ENCODE results near the gene CAPN14. TPM values are rescaled to one million over a fixed set of nuclear protein-coding genes. Genes with fewer than 3 reads are reported as not detected.

Gene CAPN14
- total and polyA plus RNA-seq, 7 experiments from 2014 or later, result 0.16 to 0.92 (median 0.59) TPM

DNA sequence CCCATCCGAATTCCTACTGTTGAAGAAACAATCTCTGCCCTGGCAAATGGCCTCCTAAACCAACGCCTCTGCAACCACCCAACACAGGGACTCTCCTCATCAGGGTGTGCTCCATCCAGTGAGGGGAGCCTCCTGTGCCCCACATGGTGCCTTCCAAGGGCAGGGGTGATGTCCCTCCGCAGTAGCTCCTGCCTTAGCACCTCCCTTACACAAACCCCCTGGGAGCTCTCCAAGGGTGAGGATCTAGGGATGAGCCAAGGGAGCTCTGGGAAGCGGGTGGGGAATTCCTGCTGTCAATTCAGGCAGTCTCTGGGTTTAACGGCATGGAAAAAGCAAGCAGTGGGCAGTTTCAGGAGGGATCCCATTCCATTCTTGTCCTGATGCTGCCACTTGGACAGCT, 82.8 kb downstream of the CAPN14 start:
- no peaks in the 10 kb centered on the region for H3K36me3 Mint-ChIP-seq
- no peak for DNase-seq
- peaks cover 5 to 13% (median 10%) of the 10 kb centered on the region in 7 donors for H3K4me1 Mint-ChIP-seq
- no peak overlapping the region for H3K4me3 Mint-ChIP-seq
- H3K36me3 ChIP-seq (ENCODE audit: control insufficient read depth in 2 of 3, insufficient read depth in 3 of 3, low read length in 3 of 3), result no peaks in the 10 kb centered on the region
- H3K9me3 ChIP-seq (ENCODE audit: control insufficient read depth in 2 of 3, low read length in 3 of 3), result no peaks in the 10 kb centered on the region
- ChIA-PET POLR2A (no interaction called here), CTCF (no interaction called here)
- peaks cover 0 to 5% of the 10 kb centered on the region in 2 donors for H3K4me1 ChIP-seq (ENCODE audit: control insufficient read depth in 2 of 2, insufficient read depth in 2 of 2, low read length in 2 of 2)
- H3K27me3 ChIP-seq (ENCODE audit: control insufficient read depth in 2 of 2, insufficient read depth in 2 of 2, low read length in 2 of 2), result peaks cover 9 to 22% of the 10 kb centered on the region in 2 donors
- H3K27ac ChIP-seq (ENCODE audit: low read depth, low read length), result no peak overlapping the region
- H3K27ac Mint-ChIP-seq, result no peak overlapping the region
- intact Hi-C loops (cut with micrococcal nuclease), result no loop called here
- ATAC-seq, result no peak
- H3K4me3 ChIP-seq (ENCODE audit: low read length), result no peak overlapping the region
- peaks cover 34 to 57% (median 50%) of the 10 kb centered on the region in 5 donors for H3K27me3 Mint-ChIP-seq
- peaks cover 0 to 2% (median 0%) of the 10 kb centered on the region in 11 donors for H3K9me3 Mint-ChIP-seq

DNA sequence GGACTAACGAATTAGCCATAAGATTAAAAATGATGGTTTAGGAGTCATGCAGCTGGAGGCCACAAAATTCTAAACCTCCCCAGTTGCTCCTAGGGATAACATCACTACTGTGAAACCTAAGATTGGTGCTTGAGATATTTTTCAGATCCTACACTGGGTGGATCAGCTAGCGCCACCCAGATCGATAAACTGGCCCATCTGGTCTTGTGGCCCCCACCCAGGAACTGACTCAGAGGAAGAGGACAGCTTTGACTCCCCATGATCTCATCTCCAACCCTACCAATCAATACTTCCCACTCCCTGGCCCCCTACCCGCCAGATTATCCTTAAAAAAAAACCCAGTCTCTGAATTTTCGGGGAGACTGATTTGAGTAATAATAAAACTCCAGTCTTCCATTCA, 84.5 kb downstream of the CAPN14 start:
- Histone ChIP-seq H3K36me3 (ENCODE audit: control insufficient read depth in 2 of 3, insufficient read depth in 3 of 3, low read length in 3 of 3) (no peaks in the 10 kb centered on the region), H3K4me3 (ENCODE audit: low read length) (no peak overlapping the region), H3K27ac (ENCODE audit: low read depth, low read length) (no peak overlapping the region), H3K27me3 (ENCODE audit: control insufficient read depth in 2 of 2, insufficient read depth in 2 of 2, low read length in 2 of 2) (peaks cover 9 to 22% of the 10 kb centered on the region in 2 donors), H3K4me1 (ENCODE audit: control insufficient read depth in 2 of 2, insufficient read depth in 2 of 2, low read length in 2 of 2) (peaks cover 0 to 5% of the 10 kb centered on the region in 2 donors), H3K9me3 (ENCODE audit: control insufficient read depth in 2 of 3, low read length in 3 of 3) (no peaks in the 10 kb centered on the region)
- no peak for ATAC-seq
- intact Hi-C loops (cut with micrococcal nuclease), result no loop called here
- Mint-ChIP-seq H3K27me3 (peaks cover 34 to 54% (median 49%) of the 10 kb centered on the region in 5 donors), H3K4me3 (no peak overlapping the region), H3K4me1 (peaks cover 5 to 13% (median 10%) of the 10 kb centered on the region in 7 donors), H3K27ac (no peak overlapping the region), H3K9me3 (peaks cover 0 to 2% (median 0%) of the 10 kb centered on the region in 11 donors), H3K36me3 (no peaks in the 10 kb centered on the region)
- POLR2A ChIA-PET, result no interaction called here
- CTCF ChIA-PET, result no interaction called here
- DNase-seq, result no peak

DNA sequence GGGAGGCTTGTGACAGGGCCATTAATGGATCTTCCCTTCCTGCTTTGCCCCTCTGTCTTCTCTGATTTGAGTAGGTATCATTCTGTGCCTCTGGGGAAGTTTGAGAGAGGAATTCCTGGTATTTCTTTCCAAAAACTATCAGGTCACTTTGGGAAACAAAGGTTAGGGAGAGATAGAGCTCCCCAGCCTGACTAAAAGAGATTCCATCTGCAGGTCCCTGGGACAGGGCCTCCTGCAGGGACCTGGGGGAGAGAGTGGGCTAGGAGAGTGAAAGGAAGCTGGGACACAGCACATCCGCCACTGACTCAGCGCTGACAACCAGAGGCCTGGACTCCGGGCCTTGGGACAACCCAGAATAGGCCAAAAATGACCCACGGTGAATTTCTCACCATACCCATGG, 85.4 kb downstream of the CAPN14 start:
- ChIA-PET POLR2A (no interaction called here), CTCF (no interaction called here)
- Histone ChIP-seq H3K36me3 (ENCODE audit: control insufficient read depth in 2 of 3, insufficient read depth in 3 of 3, low read length in 3 of 3) (no peaks in the 10 kb centered on the region), H3K4me3 (ENCODE audit: low read length) (no peak overlapping the region), H3K4me1 (ENCODE audit: control insufficient read depth in 2 of 2, insufficient read depth in 2 of 2, low read length in 2 of 2) (peaks cover 0 to 3% of the 10 kb centered on the region in 2 donors), H3K27ac (ENCODE audit: low read depth, low read length) (no peak overlapping the region), H3K9me3 (ENCODE audit: control insufficient read depth in 2 of 3, low read length in 3 of 3) (no peaks in the 10 kb centered on the region), H3K27me3 (ENCODE audit: control insufficient read depth in 2 of 2, insufficient read depth in 2 of 2, low read length in 2 of 2) (peaks cover 8 to 20% of the 10 kb centered on the region in 2 donors)
- H3K9me3 Mint-ChIP-seq, result peaks cover 0 to 2% (median 0%) of the 10 kb centered on the region in 11 donors
- no peaks in the 10 kb centered on the region for H3K36me3 Mint-ChIP-seq
- peaks cover 3 to 10% (median 6%) of the 10 kb centered on the region in 7 donors for H3K4me1 Mint-ChIP-seq
- intact Hi-C loops (cut with micrococcal nuclease), result no loop called here
- H3K27ac Mint-ChIP-seq, result no peak overlapping the region
- DNase-seq (no peak), ATAC-seq (no peak)
- H3K4me3 Mint-ChIP-seq, result no peak overlapping the region
- H3K27me3 Mint-ChIP-seq, result peaks cover 35 to 50% (median 46%) of the 10 kb centered on the region in 5 donors

DNA sequence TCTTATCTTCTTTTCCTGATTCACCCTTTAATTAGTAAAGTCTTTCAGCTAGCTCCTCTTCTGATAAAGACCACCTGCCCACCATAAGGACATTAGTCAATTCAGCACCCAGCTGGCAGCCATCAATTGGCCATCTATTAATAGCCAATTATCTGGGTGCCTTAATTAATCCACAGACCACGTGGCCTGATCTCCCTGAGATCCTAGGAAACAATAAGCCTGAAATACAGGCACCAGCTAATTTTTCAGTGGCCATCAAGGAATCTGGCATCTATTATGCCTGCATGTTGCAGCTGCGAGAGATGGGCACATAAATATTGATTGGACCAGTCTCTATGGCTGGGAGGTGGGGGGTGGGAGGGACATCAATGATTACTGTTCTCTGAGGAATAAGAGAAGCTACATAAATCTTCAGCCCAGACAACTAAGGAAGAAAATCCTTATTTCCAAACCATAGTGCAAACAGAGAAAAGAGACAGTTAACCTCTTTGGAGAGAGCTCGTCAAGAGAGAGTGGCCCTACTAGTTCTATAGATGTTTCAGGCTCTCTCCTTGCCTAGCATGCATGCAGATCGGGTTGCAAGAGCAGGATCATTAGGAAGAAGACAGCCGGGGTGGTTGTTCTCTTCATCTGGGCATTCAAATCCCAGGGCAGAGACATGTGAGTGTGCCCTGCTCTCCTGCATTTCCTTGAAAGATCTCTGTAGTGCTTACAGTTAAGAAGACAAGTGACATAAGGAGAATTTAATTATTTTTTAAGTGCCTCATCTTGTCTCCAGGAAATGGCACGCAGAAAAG, 87.7 kb downstream of the CAPN14 start:
- no peaks in the 10 kb centered on the region for H3K36me3 ChIP-seq (ENCODE audit: control insufficient read depth in 2 of 3, insufficient read depth in 3 of 3, low read length in 3 of 3)
- H3K4me1 ChIP-seq (ENCODE audit: control insufficient read depth in 2 of 2, insufficient read depth in 2 of 2, low read length in 2 of 2), result no peaks in the 10 kb centered on the region
- no peak for ATAC-seq
- H3K27me3 ChIP-seq (ENCODE audit: control insufficient read depth in 2 of 2, insufficient read depth in 2 of 2, low read length in 2 of 2), result peaks cover 0 to 3% of the 10 kb centered on the region in 2 donors
- no peaks in the 10 kb centered on the region for H3K9me3 ChIP-seq (ENCODE audit: control insufficient read depth in 2 of 3, low read length in 3 of 3)
- Mint-ChIP-seq H3K9me3 (peaks cover 0 to 2% (median 0%) of the 10 kb centered on the region in 11 donors), H3K27ac (no peak overlapping the region), H3K36me3 (no peaks in the 10 kb centered on the region), H3K4me3 (no peak overlapping the region), H3K27me3 (peaks cover 12 to 34% (median 23%) of the 10 kb centered on the region in 5 donors), H3K4me1 (no peaks in the 10 kb centered on the region)
- no peak for DNase-seq
- ChIA-PET CTCF (no interaction called here), POLR2A (no interaction called here)
- H3K27ac ChIP-seq (ENCODE audit: low read depth, low read length), result no peak overlapping the region
- no peak overlapping the region for H3K4me3 ChIP-seq (ENCODE audit: low read length)
- intact Hi-C loops (cut with micrococcal nuclease), result no loop called here

DNA sequence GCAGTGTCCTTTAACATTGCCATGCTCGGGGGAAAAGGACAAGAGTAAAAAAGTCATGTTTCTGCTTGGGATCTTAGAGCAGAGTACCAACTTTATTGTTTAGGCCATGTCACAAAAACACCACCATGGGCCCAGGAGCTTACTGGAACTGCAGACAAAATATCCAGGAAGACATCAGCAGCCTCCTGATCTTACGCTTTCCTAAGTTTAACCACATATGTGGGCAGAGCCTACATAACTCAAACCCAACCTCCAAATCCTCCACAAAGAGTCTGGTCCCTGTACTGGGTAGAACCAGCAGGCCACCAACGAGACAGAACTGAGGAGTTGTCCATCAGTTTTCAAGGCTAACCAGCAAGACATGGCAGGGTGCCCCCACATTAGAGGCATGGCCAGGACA, 89.4 kb downstream of the CAPN14 start:
- POLR2A ChIA-PET, result no interaction called here
- Histone ChIP-seq H3K4me3 (ENCODE audit: low read length) (no peak overlapping the region), H3K9me3 (ENCODE audit: control insufficient read depth in 2 of 3, low read length in 3 of 3) (no peaks in the 10 kb centered on the region), H3K27ac (ENCODE audit: low read depth, low read length) (no peak overlapping the region), H3K36me3 (ENCODE audit: control insufficient read depth in 2 of 3, insufficient read depth in 3 of 3, low read length in 3 of 3) (no peaks in the 10 kb centered on the region), H3K4me1 (ENCODE audit: control insufficient read depth in 2 of 2, insufficient read depth in 2 of 2, low read length in 2 of 2) (no peaks in the 10 kb centered on the region), H3K27me3 (ENCODE audit: control insufficient read depth in 2 of 2, insufficient read depth in 2 of 2, low read length in 2 of 2) (no peaks in the 10 kb centered on the region)
- Mint-ChIP-seq H3K36me3 (no peaks in the 10 kb centered on the region), H3K4me3 (no peak overlapping the region), H3K4me1 (no peaks in the 10 kb centered on the region), H3K9me3 (peaks cover 0 to 2% (median 0%) of the 10 kb centered on the region in 11 donors), H3K27me3 (peaks cover 7 to 25% (median 18%) of the 10 kb centered on the region in 5 donors), H3K27ac (no peak overlapping the region)
- no peak for DNase-seq
- intact Hi-C loops (cut with micrococcal nuclease), result no loop called here
- CTCF ChIA-PET, result no interaction called here
- ATAC-seq, result no peak

DNA sequence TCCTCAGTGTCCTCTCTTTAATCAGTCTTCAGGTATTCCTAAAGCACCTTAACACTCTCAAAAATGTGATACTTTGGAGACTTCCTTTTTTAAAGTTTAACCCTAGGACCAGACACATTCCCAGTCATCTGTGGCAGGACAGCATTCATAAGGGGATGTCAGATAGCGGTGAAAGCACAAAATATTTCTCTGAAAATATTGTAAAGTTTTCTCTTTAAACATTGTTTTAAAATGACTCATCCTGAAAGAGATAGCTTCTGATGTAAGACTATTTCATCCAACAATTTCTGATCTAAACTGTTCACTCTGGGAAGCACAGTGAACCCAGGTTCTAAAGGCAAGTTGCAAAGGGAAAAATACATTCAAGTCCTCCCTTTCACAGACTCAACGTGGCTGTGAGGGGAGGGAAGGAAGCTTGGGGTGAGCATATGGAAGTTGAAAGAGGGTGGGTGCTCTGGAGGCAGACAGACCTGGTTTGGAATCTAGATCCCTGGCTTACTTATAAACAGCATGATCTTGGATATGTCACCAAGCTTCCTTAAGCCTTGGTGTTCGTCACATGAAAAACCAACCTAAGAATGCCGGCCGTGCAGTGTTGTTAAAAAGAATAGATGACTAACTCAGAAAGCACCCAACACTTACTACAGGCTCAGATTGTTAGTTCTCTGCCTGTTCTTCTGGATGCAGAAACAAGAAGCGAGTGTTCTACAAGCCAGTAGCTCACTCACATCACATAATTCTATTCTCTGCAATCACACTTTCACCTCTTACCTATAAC, 91.2 kb downstream of the CAPN14 start:
- DNase-seq, result no peak
- no peaks in the 10 kb centered on the region for H3K27me3 ChIP-seq (ENCODE audit: control insufficient read depth in 2 of 2, insufficient read depth in 2 of 2, low read length in 2 of 2)
- H3K4me1 Mint-ChIP-seq, result no peaks in the 10 kb centered on the region
- no peaks in the 10 kb centered on the region for H3K9me3 Mint-ChIP-seq
- H3K4me3 ChIP-seq (ENCODE audit: low read length), result no peak overlapping the region
- POLR2A ChIA-PET, result no interaction called here
- no peak overlapping the region for H3K4me3 Mint-ChIP-seq
- no peaks in the 10 kb centered on the region for H3K9me3 ChIP-seq (ENCODE audit: control insufficient read depth in 2 of 3, low read length in 3 of 3)
- CTCF ChIA-PET, result no interaction called here
- no peaks in the 10 kb centered on the region for H3K4me1 ChIP-seq (ENCODE audit: control insufficient read depth in 2 of 2, insufficient read depth in 2 of 2, low read length in 2 of 2)
- no peaks in the 10 kb centered on the region for H3K36me3 ChIP-seq (ENCODE audit: control insufficient read depth in 2 of 3, insufficient read depth in 3 of 3, low read length in 3 of 3)
- H3K27ac Mint-ChIP-seq, result no peak overlapping the region
- no peak for ATAC-seq
- H3K27me3 Mint-ChIP-seq, result peaks cover 8 to 25% (median 16%) of the 10 kb centered on the region in 5 donors
- intact Hi-C loops (cut with micrococcal nuclease), result no loop called here
- H3K36me3 Mint-ChIP-seq, result no peaks in the 10 kb centered on the region
- H3K27ac ChIP-seq (ENCODE audit: low read depth, low read length), result no peak overlapping the region

All from naive thymus-derived CD4-positive, alpha-beta T cell (primary cell).